ENCODE data around the gene OR5H15. TPM values are rescaled to one million over a fixed set of nuclear protein-coding genes. Genes with fewer than 3 reads are reported as not detected.

Gene OR5H15
- total and polyA plus RNA-seq, 10 of the 15 experiments (the other 5 are each of a cell fraction or from before 2014, with no cell fraction given), result not detected

DNA sequence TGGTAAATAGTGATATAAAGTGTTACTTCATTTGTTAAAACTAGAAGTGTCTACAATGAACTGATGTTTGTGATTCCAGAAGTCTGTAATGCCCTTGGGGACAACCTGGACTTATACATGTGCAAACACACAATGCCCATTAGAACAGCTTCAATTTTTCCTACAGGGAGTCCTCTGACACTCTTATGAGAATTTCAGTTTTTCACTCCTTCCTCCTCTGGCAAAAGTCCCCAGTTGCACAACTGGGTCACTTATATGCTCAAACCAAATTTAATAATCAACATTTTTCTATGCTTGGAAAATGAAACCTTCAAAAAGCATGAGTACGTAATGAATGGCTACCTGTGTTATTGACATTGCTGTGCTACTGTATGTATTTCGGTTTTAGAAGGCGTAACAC lies at the start of gene OR5H15 (continued):
- TF ChIP-seq MEF2B (IDR thresholded peaks at IDR 0.05; ENCODE audit: partially characterized antibody, poor library complexity, severe bottlenecking) (no peak), YY1 (IDR thresholded peaks at IDR 0.05; ENCODE audit: low read depth, low read length) (no peak), ZNF207 (IDR thresholded peaks at IDR 0.05; ENCODE audit: borderline replicate concordance) (no peak), CHD2 (IDR thresholded peaks at IDR 0.05; ENCODE audit: borderline replicate concordance, low read depth, low read length) (no peak)

- in situ Hi-C loops (cut with MboI), result no loop called here
- no peaks in the 10 kb centered on the region for H4K20me1 ChIP-seq (ENCODE audit: control insufficient read depth, insufficient read depth)
- H3K79me2 ChIP-seq (ENCODE audit: control insufficient read depth, insufficient read depth, low read length), result no peaks in the 10 kb centered on the region
- no peak within 1 kb of the TSS for H3K9ac ChIP-seq (ENCODE audit: control insufficient read depth, insufficient read depth, low read length)
- no TSS peak for BruUV-seq (replicated peaks)
- H3K27ac ChIP-seq (ENCODE audit: control insufficient read depth, insufficient read depth), result no peak within 1 kb of the TSS
- 0% methylated on average over 1 of the region's 1 CpG for WGBS (ENCODE audit: insufficient coverage, insufficient replicate concordance, low lambda C conversion rate, missing lambda C conversion rate)
- ATAC-seq, result no peak
- no peaks in the 10 kb centered on the region for H3K27me3 ChIP-seq (replicated peaks in 1 of 2; ENCODE audit: control insufficient read depth in 2 of 2, insufficient read depth in 2 of 2, low read length in 1 of 2)
- no peak for DNase-seq (ENCODE audit: low read depth, low spot score)
- H3K36me3 ChIP-seq (ENCODE audit: control insufficient read depth in 2 of 2, insufficient read depth in 2 of 2, low read length in 1 of 2), result no peaks in the 10 kb centered on the region
- no peaks in the 10 kb centered on the region for H3K9me3 ChIP-seq (replicated peaks; ENCODE audit: control insufficient read depth, insufficient read depth, low read length)
- H2AFZ ChIP-seq (ENCODE audit: control insufficient read depth, low read depth, low read length), result no peak within 1 kb of the TSS
- peak; percentile 23 for FAIRE-seq
- H3K4me3 ChIP-seq, result no peak within 1 kb of the TSS
- ChIA-PET CTCF (no interaction called here), POLR2A (no interaction called here), SMC1A (ENCODE audit: uncharacterized antibody, unreplicated experiment) (no interaction called here), RAD21 (ENCODE audit: unreplicated experiment) (no interaction called here)
- intact Hi-C loops (cut with micrococcal nuclease; ENCODE audit: unreplicated experiment), result no loop called here
- no peak within 1 kb of the TSS for H3K4me2 ChIP-seq (ENCODE audit: control insufficient read depth, insufficient read depth)
- H3K4me1 ChIP-seq (ENCODE audit: control insufficient read depth, insufficient read depth, low read length), result no peaks in the 10 kb centered on the region
- TF ChIP-seq ATF7 (IDR thresholded peaks at IDR 0.05; ENCODE audit: low read depth), result no peak
- TF ChIP-seq SKIL (IDR thresholded peaks at IDR 0.05; ENCODE audit: low read depth, poor library complexity, severe bottlenecking), result no peak
- TF ChIP-seq SMC3 (IDR thresholded peaks at IDR 0.05; ENCODE audit: borderline replicate concordance, low read length), result no peak
- TF ChIP-seq, protein P1, sequence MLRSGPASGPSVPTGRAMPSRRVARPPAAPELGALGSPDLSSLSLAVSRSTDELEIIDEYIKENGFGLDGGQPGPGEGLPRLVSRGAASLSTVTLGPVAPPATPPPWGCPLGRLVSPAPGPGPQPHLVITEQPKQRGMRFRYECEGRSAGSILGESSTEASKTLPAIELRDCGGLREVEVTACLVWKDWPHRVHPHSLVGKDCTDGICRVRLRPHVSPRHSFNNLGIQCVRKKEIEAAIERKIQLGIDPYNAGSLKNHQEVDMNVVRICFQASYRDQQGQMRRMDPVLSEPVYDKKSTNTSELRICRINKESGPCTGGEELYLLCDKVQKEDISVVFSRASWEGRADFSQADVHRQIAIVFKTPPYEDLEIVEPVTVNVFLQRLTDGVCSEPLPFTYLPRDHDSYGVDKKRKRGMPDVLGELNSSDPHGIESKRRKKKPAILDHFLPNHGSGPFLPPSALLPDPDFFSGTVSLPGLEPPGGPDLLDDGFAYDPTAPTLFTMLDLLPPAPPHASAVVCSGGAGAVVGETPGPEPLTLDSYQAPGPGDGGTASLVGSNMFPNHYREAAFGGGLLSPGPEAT (IDR thresholded peaks at IDR 0.05; ENCODE audit: low read depth), result no peak
- no peak for TF ChIP-seq BHLHE40 (IDR thresholded peaks at IDR 0.05; ENCODE audit: borderline replicate concordance in 1 of 2, low read depth in 2 of 2, low read length in 1 of 2)
- TF ChIP-seq ZBTB4 (CRISPR knock-in tag; IDR thresholded peaks at IDR 0.05), result no peak
- TF ChIP-seq SUZ12 (IDR thresholded peaks at IDR 0.05; ENCODE audit: unreplicated experiment), result no peak
- no peak for TF ChIP-seq NFYB (IDR thresholded peaks at IDR 0.05; ENCODE audit: insufficient read depth, low read depth, low read length)
- TF ChIP-seq NR2C1 (IDR thresholded peaks at IDR 0.05), result no peak
- no peak for TF ChIP-seq BCL11A (IDR thresholded peaks at IDR 0.05; ENCODE audit: low read depth, low read length)
These were observed 36.1 kb upstream of the OR5H15 start, which contains the start of gene OR5H1 for GRCh38 chr3:98130421-98130820. TSS of gene OR5H1 (plus strand) at chr3:98130721. CDS start at chr3:98132698, 1,977 bp downstream.
